IPS-11a (cell line): ENCODE data around the gene CUL1.

Experiments
- H3K4me3 ChIP-seq: one replicate; pipeline ENCODE4 v1.5.1; 2013; ENCODE audit warnings: low read depth, low read length, control low read depth

The CUL1 gene

GRCh38 chr7:148847815-148848734, 149.4 kb downstream of the CUL1 start:
- no peak overlapping the region for H3K4me3 ChIP-seq

DNA sequence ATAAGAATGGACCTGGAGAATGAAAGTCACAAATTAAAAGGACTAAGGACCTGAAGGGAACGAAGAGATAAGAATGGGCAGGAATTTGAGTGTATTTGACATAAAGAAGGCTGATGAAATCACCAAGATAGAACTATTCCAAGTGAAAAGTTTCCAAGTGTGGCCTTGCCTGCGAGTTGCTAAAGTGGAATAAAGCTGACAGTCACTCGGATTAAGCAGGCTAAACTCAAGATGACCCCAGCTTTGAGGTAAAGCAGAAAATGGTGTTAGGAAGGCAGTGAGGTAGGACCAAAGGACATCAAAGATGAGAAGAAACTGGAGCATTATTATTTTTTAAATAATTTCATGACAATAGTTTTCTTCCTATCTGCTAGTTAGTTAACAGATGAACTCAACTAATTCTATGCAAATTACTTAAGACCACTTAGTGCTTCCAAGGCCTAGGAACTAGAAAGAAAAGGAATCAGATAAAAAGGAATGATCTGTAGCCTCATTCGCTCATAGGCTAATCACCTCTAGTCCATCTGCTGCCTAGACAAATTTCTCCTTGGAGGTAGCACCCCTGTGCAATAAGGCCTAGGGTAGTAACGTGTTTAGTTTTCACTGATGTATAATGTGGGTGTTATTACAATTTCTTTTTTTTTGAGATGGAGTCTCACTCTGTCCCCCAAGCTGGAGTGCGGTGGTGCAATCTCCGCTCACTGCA, 150.8 kb downstream of the CUL1 start:
- no peak overlapping the region for H3K4me3 ChIP-seq

- no peak overlapping the region for H3K4me3 ChIP-seq
Observed at GRCh38 chr7:148850564-148850963, 151.9 kb downstream of the CUL1 start.
